NCI-H1092 treated with DMSO at 0.1 percent for 48 hours (cell line): ENCODE data around the gene ADCK2.
"Not testable (repeated sequence)": the region's sequence is repeated elsewhere in the genome, so short reads cannot be mapped to it uniquely, and the experiment has no call there.

Experiments
- DNase-seq: peaks from one replicate; lab custom pipeline; 2025; lab: John Stamatoyannopoulos, UW

Gene ADCK2, protein sequence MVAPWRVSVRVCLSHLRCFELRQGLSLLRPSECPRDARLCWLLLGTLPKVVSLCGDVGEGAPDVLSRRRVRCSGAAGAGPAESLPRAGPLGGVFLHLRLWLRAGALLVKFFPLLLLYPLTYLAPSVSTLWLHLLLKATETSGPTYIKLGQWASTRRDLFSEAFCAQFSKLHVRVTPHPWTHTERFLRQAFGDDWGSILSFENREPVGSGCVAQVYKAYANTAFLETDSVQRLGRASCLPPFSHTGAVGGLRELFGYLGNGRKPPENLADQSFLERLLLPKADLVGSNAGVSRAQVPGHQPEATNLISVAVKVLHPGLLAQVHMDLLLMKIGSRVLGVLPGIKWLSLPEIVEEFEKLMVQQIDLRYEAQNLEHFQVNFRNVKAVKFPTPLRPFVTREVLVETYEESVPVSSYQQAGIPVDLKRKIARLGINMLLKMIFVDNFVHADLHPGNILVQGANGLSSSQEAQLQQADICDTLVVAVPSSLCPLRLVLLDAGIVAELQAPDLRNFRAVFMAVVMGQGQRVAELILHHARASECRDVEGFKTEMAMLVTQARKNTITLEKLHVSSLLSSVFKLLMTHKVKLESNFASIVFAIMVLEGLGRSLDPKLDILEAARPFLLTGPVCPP

DNA sequence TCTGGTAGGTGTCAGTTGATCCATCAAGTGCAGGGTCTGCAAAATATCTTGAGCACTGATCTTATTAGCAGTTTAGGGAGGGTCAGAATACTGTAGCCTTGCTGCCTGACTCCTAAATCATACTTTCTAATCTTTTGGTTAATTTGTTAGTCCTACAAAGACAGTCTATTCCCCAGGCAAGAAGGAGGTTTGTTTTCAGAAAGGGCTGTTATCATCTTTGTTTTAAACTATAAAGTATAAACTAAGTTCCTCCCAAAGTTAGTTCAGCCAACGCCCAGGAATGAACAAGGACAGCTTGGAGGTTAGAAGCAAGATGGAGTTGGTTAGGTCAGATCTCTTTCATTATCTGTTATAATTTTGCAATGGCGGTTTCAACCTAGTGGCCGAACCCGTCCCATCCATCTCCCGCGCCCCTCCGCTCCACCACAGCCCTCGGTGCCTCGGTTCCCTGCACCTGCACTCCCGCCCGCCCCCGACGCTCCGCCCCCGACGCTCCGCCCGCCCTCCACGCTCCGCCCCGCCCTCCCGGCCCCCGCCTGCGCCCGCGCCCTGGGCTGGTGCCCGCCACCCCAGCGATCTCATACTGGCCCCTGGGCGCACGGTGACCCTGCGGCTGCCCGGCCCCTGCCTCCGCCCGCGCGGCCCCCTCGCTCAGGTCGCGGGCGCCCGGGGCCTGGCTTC lies at the start of gene ADCK2:
TSS of gene ADCK2 (plus strand) at position 564 of the 681 bp plus-strand sequence. CDS start 386 bp downstream, outside the sequence.
- DNase-seq = peak; percentile 72

DNA sequence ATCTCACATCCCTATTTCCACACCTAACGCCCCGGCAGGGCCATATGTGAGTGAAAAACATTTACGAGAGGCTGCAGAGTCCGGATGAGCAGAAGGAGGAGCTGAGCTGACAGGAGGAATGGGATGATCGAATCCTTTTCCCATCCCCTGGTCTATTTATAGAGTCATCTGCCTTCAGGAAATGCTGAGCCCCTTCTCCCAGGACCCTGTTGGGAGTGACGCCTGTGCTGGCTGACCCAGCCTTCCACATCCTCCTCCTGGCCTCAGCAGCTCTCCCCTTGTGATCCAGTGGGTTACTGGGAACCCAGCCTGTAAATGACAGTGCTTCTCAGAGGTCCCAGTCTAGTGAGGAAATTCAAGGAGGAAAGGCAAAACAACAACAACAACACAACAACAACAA lies 48.8 kb upstream of the ADCK2 start:
- DNase-seq = no peak

DNA sequence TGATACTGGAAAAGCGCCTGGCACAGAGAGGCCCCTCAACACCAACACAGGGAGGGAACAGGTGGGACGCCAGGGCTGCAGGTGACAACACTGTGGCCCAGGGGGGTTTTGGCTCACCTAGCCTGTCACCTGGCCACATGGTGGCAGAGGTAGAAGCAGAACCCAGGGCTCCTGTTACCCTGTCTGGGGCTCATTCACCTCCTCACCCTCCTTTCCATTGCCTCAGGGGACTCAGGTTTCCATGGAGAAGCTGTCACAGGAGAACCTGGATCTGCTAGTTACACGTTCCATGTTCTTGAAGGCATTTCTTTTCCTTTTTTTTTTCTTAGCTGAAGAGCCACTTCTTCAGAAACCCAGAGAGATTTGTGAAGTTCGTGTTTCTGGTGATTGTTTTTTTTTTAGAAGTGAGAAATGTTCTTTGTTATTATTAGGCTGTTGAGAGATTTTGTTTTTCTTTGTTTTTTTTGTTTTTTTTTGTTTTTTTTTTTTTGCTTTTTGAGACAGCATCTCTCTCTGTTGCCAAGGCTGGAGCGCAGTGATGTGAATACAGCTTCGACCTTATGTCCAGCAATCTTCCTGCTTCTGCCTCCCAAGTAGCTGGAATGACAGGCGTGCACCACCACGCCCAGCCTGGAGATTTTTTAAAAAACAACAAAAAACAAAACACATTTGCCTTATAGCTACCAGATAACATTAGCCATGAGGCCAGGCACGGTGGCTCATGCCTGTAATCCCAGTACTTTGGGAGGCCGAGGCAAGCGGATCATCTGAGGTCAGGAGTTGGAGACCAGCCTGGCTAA lies 48.2 kb upstream of the ADCK2 start:
- DNase-seq = no peak

- DNase-seq = not testable (repeated sequence)
Measured at GRCh38 chr7:140625192-140625558, 47.6 kb upstream of the ADCK2 start.

DNA sequence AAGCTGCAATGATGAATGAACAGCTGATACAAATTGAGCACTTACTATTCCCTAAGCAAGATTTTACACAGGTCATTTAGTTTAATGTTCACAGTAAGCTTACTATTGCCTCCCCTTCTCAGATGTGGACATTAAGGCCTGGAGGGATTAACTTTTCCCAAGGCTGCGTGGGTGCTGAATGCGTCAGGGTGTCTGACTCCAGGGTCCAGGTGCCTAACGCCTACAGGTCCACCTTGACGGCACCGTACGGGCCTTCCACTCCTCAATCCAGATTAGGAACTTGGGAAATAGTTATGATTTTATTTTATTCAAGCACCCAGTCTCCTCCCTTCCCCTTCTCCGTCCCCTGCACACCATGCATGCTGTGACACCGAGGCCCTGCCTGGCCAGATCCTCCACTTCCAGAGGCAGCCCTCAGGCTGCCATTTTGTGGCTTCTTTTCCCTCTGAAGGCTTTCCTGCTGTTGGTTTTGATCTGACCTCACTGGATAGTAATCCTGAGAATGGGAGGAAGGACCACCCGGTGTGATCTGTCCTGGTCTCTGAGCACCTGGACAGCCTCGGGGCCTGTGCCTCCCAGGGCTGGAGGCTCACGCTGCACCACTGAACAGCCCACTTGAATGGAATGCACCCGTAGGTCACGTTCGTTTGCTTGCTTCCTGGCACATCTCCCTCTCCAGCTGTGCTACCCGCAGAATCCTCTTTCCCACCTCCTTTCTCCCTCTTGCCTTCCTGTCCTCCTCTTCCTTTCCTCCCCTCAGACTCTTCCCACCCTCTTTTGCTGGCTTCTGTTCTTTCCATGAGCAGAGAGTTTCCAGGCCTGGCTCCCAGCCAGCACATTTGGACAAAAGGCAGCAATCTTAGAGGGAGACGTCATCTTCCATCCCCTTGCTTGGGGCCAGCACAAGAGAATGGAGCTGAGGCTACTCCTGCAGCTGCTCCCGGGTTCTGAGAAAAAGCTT lies 46.6 kb upstream of the ADCK2 start:
- DNase-seq = peak; percentile 47

GRCh38 chr7:140631021-140631420 lies 41.7 kb upstream of the ADCK2 start:
- DNase-seq = no peak

DNA sequence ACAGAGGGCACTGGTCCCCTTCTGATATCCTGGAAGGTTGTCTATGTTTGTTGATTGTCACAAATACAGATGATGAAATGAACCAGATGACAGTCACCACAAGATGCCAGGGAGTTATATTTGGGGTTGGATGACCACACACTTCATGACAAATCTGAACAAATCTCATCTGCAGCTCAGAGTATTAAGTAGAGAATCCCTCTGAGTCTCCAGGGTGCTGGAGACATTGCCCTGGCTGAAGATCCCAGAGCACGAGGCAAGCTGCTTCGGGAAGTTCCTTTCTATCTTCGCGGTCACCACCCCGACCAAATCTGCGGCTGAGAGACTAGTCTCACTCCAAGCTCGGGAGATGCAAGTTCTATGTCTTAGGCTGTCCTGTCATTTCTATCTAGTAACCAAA lies 41.1 kb upstream of the ADCK2 start:
- no peak for DNase-seq

- no peak for DNase-seq
Measured at GRCh38 chr7:140635345-140635744, 37.4 kb upstream of the ADCK2 start.

DNA sequence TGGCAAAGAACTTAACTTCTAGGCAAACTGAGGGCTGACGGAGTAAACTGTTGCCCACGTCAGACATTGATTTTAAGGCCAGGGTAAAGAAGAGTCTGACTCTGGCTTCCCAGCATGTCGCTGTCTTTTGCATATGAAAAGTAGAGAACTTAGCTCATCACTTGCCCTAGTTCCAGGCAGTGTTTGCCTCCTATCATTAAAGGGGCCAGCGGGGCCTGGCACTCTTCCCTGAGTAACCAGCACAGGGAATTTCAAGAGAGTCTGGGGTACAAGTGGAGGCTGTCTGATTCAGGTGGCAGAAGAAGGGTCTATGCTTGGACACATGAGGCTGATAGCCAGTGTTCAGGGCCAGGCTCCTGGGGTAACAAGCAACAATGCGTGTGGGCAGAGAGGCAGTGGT lies 36.9 kb upstream of the ADCK2 start:
- no peak for DNase-seq

DNA sequence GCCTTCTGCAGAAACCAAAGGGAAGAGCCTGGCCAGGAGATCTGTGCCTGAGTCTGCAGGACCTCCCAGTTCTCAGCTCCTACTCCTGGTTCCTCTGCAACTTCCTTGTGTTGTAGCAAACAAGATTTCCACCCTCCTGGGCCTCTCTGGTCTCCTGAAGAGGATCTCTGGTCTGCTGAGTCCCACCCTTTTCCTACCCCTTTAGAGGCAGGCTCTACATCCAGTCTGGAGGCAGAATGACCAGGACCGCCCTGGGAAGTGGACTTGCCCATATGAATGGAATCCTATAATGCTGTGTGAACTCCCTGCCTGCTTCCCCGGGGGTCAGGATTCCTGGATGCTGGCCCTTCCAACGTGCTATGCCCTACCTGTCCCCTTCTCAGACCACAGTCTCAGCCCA lies 35.3 kb upstream of the ADCK2 start:
- DNase-seq = no peak

GRCh38 chr7:140638173-140638791 lies 34.5 kb upstream of the ADCK2 start:
- DNase-seq = no peak

- DNase-seq = no peak
Measured at GRCh38 chr7:140639366-140640053, 33.2 kb upstream of the ADCK2 start.

- peak; percentile 36 for DNase-seq
Measured at GRCh38 chr7:140640060-140640637, 32.6 kb upstream of the ADCK2 start.

DNA sequence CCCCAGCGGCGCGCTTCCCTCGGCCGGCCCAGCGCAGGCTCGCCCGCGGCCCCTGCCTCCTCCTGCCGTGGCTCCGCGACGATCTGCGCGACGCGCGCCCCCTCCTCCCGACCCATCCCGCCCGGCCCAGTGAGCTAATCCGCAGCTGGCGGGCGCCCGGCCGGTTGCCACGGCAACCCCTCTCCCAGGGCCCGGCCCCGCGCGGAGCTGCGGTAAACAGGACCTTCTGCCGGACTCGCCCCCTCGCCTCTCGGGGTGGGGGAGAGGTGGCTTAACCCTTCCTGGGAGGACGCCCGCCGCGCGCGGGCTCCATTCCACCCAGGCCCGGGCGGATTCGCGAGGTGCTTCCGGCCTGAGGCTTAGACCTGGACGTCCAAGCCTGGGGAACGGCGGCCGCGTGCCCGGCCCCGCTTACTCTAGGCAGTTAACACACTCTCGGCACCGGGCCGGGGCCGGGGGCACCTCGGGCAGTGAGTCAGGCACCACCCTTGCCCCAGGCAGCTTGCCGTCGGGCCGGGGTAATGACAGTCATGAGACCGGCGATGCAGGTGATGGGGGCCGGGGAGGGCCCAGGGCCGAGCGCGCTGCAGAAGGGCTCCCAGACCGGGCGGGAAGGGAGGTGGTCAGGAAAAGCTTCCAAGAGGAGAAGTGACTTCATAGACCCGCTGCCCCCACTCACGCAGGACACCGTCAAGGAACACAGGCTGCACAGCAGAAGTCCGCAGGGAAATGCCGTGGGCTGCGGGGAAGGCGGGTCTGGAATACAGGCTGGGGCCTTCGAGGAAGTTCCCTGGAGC lies 31.8 kb upstream of the ADCK2 start, which contains the start of gene DENND2A:
TSS of gene DENND2A (minus strand) at position 87 of the 797 bp plus-strand sequence. CDS start 38,416 bp downstream, outside the sequence.
- peak; percentile 75 for DNase-seq

DNA sequence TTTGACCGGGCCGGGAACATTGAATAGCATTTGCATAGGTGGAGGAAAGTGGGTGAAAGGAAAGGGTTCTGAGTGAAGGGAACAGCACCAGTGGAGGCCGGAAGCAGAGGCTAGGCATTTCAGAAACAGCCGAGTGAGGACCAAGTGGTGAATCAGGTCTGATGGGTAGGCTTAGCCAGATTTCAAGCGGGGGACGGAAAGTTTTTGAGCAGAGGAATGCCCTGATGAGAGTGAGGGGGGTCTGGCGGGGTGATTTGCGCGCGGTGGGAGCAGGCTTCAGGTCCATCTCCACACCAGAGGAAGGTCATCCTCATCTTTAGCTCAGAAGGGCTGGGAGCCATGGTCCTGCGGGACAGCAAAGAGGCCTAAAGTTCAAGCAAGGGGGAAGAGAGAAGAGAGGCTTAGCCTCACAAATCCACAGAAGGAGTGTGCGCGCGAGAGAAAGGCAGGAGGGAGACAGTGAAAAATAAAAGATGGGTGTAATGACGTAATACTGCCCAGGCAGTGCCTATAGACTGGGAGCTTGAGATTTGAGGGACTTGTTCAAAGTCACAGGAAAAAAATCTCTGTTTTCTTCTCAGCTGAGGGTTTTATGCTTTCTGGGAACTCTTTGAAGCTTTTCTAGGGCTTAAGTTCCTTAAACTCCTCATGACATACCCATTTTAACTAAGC lies 31.1 kb upstream of the ADCK2 start:
- no peak for DNase-seq

DNA sequence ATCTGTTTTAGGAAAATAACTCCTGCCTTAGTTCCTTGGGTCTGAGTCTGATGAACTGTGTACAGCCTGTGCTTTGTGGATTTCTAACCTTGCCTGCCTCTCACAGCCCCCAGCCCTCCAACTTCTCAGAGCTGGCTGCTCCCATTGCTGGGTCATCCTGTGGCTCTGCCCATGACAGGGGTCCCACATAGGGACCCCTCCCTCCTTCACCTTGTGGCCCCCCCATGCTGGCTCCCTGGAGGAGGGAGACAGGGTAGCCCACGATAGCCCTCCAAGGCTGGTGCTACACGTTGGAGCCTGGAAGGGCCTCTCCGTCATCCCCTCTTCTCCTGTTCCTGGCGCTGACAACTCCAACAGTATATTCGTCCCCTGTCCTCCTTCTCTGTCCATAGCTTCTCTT lies 29.3 kb upstream of the ADCK2 start:
- DNase-seq = no peak

GRCh38 chr7:140644761-140645160 lies 28.0 kb upstream of the ADCK2 start:
- DNase-seq = not testable (repeated sequence)
